Measurements from ENCODE around the gene GTF3C5. TPM values are rescaled to one million over a fixed set of nuclear protein-coding genes. Genes with fewer than 3 reads are reported as not detected.

GTF3C5 gene
- total and polyA plus RNA-seq, 2 of the 4 experiments (the other 2 are of a cell fraction), result 49.1 to 52.3 TPM

- Histone ChIP-seq H2BK20ac (ENCODE audit: low read depth, low read length) (no peak overlapping the region), H3K56ac (ENCODE audit: extremely low read depth, insufficient read depth, low read length) (no peak overlapping the region), H4K91ac (ENCODE audit: insufficient read depth, low read depth, low read length) (no peak overlapping the region), H3K36me3 (ENCODE audit: control insufficient read depth, insufficient read depth, low read length) (peaks cover 72% of the 10 kb centered on the region), H3K4me3 (ENCODE audit: insufficient read depth, low read depth, low read length) (no peak overlapping the region), H2AK5ac (ENCODE audit: low read depth, low read length) (no peak overlapping the region), H4K8ac (ENCODE audit: low read depth in 2 of 2, low read length in 2 of 2) (no peak overlapping the region), H3K27me3 (ENCODE audit: control insufficient read depth, insufficient read depth, low read length) (no peaks in the 10 kb centered on the region), H3K4me1 (ENCODE audit: control insufficient read depth, insufficient read depth, low read length) (no peaks in the 10 kb centered on the region), H3K4me2 (ENCODE audit: low read depth, low read length) (no peak overlapping the region), H2BK5ac (ENCODE audit: low read depth, low read length, poor library complexity, severe bottlenecking) (no peak overlapping the region), H3K4ac (ENCODE audit: low read depth, low read length) (no peak overlapping the region), H2AFZ (replicated peaks; ENCODE audit: low read length, poor library complexity) (no peak overlapping the region), H3K23ac (ENCODE audit: low read depth, low read length) (no peak overlapping the region), H4K20me1 (ENCODE audit: insufficient read depth, low read length) (peaks cover 7% of the 10 kb centered on the region; the same call in 1 of the 2 replicates), H2AK9ac (replicated peaks; ENCODE audit: low read depth, low read length, poor library complexity) (no peak overlapping the region), H2BK15ac (ENCODE audit: low read depth, low read length) (no peak overlapping the region), H3K9me3 (ENCODE audit: control insufficient read depth, insufficient read depth, low read length) (no peaks in the 10 kb centered on the region), H3K27ac (ENCODE audit: insufficient read depth, low read length) (no peak overlapping the region), H2BK120ac (ENCODE audit: low read depth, low read length) (no peak overlapping the region), H3K9ac (ENCODE audit: low read depth, low read length) (no peak overlapping the region), H3K18ac (ENCODE audit: low read depth, low read length) (no peak overlapping the region), H3K79me1 (ENCODE audit: low read depth in 1 of 2, low read length in 2 of 2) (no peaks in the 10 kb centered on the region; a peak in 1 of 4 replicates), H3K14ac (replicated peaks; ENCODE audit: low read depth, low read length) (no peak overlapping the region), H4K5ac (ENCODE audit: low read depth, low read length) (no peak overlapping the region), H3K9me1 (ENCODE audit: insufficient read depth, low read length) (no peaks in the 10 kb centered on the region)
- intact Hi-C loops (cut with micrococcal nuclease), result loop anchor here (1.0 to 2.0 kb wide), 2 partner anchors 40 to 77 kb away; no protein-coding TSS in a partner anchor
- 40% methylated on average over 1 of the region's 12 CpGs; no CpG with 5 or more reads in 1 of the 2 experiments for WGBS, 2 experiments (ENCODE audit: extremely low coverage in 2 of 2, insufficient read length in 1 of 2)
- no peak for ATAC-seq (ENCODE audit: low read depth)
- in situ Hi-C loops (cut with MboI; ENCODE audit: low sequenced_read_pairs), result no loop called here
- CTCF ChIA-PET, result interaction anchor here (0.8 to 1.1 kb wide), 2 partner anchors 40 to 43 kb away, joined by 3 read pairs; no protein-coding TSS in a partner anchor
- TF ChIP-seq RAD21 (IDR thresholded peaks at IDR 0.05; ENCODE audit: low read length), result no peak
- TF ChIP-seq RCOR1 (IDR thresholded peaks at IDR 0.05; ENCODE audit: insufficient replicate concordance, low read length), result no peak
- TF ChIP-seq ELK1 (IDR thresholded peaks at IDR 0.05; ENCODE audit: borderline replicate concordance, low read depth, low read length), result no peak
- TF ChIP-seq CHD1 (IDR thresholded peaks at IDR 0.05; ENCODE audit: low read depth, low read length), result no peak
- TF ChIP-seq CEBPB (IDR thresholded peaks at IDR 0.05; ENCODE audit: low read depth, low read length), result no peak
- no peak for TF ChIP-seq USF2 (IDR thresholded peaks at IDR 0.05; ENCODE audit: low read depth, low read length)
- no peak for TF ChIP-seq CTCF (conservative IDR thresholded peaks at IDR 0.05; ENCODE audit: low read depth, low read length)
- no peak for TF ChIP-seq FOS (IDR thresholded peaks at IDR 0.05; ENCODE audit: low read depth, low read length)
- no peak for TF ChIP-seq NFE2L2 (IDR thresholded peaks at IDR 0.05; ENCODE audit: low read depth, low read length)
- TF ChIP-seq MAFK (IDR thresholded peaks at IDR 0.05; ENCODE audit: low read depth, low read length), result no peak
- TF ChIP-seq SMC3 (IDR thresholded peaks at IDR 0.05; ENCODE audit: low read depth, low read length), result no peak
- no peak for TF ChIP-seq RFX5 (IDR thresholded peaks at IDR 0.05; ENCODE audit: low read depth, low read length)
- no peak for TF ChIP-seq MAZ (IDR thresholded peaks at IDR 0.05; ENCODE audit: borderline replicate concordance, low read depth, low read length)
- no peak for TF ChIP-seq MXI1 (IDR thresholded peaks at IDR 0.05; ENCODE audit: borderline replicate concordance, low read depth, low read length)
- TF ChIP-seq BHLHE40 (IDR thresholded peaks at IDR 0.05; ENCODE audit: low read depth, low read length), result no peak
- TF ChIP-seq POLR2A (IDR thresholded peaks at IDR 0.05; ENCODE audit: low read depth, low read length), result no peak
- BruUV-seq (replicated peaks), result no TSS peak
- dilution Hi-C loops (cut with HindIII; ENCODE audit: low sequenced_read_pairs, unreplicated experiment), result no loop called here
- POLR2A ChIA-PET (ENCODE audit: unreplicated experiment), result no interaction called here
- DNase-seq, result no peak
These were observed 73.2 kb downstream of the GTF3C5 start for GRCh38 chr9:133103987-133104505.
